ENCODE measurements around the gene PRDM16. TPM values are rescaled to one million over a fixed set of nuclear protein-coding genes. Genes with fewer than 3 reads are reported as not detected.

Gene PRDM16
- total RNA-seq, 1 experiment from 2014 or later, result 6.1 TPM

DNA sequence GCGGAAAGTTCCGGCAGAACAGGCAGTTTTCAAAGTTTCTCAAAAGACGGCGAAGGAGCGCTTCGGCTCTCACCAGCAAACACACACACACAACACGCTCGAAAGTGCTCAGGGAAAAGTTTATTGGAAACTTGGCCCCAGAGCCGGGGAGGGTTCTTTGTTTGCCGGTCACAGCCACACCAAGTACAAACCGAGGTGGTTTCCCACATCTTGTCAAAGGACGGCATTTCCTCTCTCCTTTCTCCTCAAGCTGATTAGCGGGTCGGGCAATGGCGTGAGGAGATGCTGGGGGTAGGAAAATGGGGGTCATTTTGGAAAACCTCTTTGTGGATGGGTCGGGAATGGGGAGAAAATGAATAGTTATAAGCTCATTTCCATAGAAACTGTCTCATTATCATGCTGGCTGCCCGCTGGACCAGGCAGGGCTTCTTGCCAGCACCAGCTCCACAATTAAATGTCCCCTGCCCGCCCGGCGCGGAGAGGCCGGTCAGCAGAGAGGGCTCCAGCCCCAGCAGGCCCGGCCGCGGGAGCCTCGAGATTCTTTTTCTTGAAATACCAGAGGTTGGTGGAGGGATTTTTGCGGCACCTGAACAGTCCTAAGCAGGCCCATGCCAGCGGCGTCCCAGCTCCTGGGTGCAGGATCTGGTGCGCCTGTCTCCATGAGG, 92.3 kb downstream of the PRDM16 start:
- no TSS peak for BruUV-seq (replicated peaks)
- Histone ChIP-seq H3K4me3 (replicated peaks in 1 of 2; ENCODE audit: low read depth in 1 of 2, low read length in 2 of 2) (no peak overlapping the region), H3K36me3 (ENCODE audit: control insufficient read depth in 1 of 2, insufficient read depth in 2 of 2, low read length in 2 of 2) (no peaks in the 10 kb centered on the region), H3K4me1 (ENCODE audit: control insufficient read depth in 1 of 2, insufficient read depth in 2 of 2, low read length in 2 of 2) (no peaks in the 10 kb centered on the region; a peak in 1 of 4 replicates), H3K27me3 (ENCODE audit: insufficient read depth, low read length) (no peaks in the 10 kb centered on the region), H3K27ac (ENCODE audit: low read depth, low read length) (no peak overlapping the region), H3K9ac (ENCODE audit: low read length) (no peak overlapping the region), H3K4me2 (ENCODE audit: low read length) (no peak overlapping the region), H3K79me2 (ENCODE audit: insufficient read depth, low read length) (no peaks in the 10 kb centered on the region), H2AFZ (ENCODE audit: low read depth, low read length, poor library complexity, severe bottlenecking) (no peak overlapping the region), H3K9me3 (ENCODE audit: control insufficient read depth in 1 of 2, insufficient read depth in 1 of 2, low read depth in 1 of 2, low read length in 2 of 2) (no peaks in the 10 kb centered on the region), H4K20me1 (ENCODE audit: insufficient read depth) (no peaks in the 10 kb centered on the region), H3K9me2 (ENCODE audit: insufficient read depth) (no peaks in the 10 kb centered on the region)
- intact Hi-C loops (cut with micrococcal nuclease), result no loop called here
- DNase-seq (ENCODE audit: low read depth, low spot score), result no peak
- ChIA-PET CTCF (no interaction called here), RAD21 (ENCODE audit: low non-redundant PET in 1 of 2, low total read pairs in 2 of 2, uncharacterized antibody in 2 of 2, unreplicated experiment in 2 of 2) (no interaction called here), POLR2A (no interaction called here)
- no peak for ATAC-seq
- TF ChIP-seq CEBPB (IDR thresholded peaks at IDR 0.05; ENCODE audit: low read depth), result no peak
- TF ChIP-seq SRF (IDR thresholded peaks at IDR 0.05; ENCODE audit: low read depth), result no peak
- no peak for TF ChIP-seq YY1 (IDR thresholded peaks at IDR 0.05; ENCODE audit: extremely low read depth, insufficient replicate concordance, low read depth, low read length)
- no peak for TF ChIP-seq TCF7L2 (IDR thresholded peaks at IDR 0.05; ENCODE audit: borderline replicate concordance, extremely low read depth, insufficient read depth, insufficient read length)
- TF ChIP-seq EZH2phosphoT487 (IDR thresholded peaks at IDR 0.05; ENCODE audit: borderline replicate concordance), result no peak
- TF ChIP-seq ZNF274 (IDR thresholded peaks at IDR 0.05; ENCODE audit: low read depth, low read length), result no peak
- TF ChIP-seq, protein P1, sequence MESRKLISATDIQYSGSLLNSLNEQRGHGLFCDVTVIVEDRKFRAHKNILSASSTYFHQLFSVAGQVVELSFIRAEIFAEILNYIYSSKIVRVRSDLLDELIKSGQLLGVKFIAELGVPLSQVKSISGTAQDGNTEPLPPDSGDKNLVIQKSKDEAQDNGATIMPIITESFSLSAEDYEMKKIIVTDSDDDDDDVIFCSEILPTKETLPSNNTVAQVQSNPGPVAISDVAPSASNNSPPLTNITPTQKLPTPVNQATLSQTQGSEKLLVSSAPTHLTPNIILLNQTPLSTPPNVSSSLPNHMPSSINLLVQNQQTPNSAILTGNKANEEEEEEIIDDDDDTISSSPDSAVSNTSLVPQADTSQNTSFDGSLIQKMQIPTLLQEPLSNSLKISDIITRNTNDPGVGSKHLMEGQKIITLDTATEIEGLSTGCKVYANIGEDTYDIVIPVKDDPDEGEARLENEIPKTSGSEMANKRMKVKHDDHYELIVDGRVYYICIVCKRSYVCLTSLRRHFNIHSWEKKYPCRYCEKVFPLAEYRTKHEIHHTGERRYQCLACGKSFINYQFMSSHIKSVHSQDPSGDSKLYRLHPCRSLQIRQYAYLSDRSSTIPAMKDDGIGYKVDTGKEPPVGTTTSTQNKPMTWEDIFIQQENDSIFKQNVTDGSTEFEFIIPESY (IDR thresholded peaks at IDR 0.05; ENCODE audit: extremely low read depth, insufficient replicate concordance, low read length), result no peak
- TF ChIP-seq EZH2 (IDR thresholded peaks at IDR 0.05), result no peak
- TF ChIP-seq SIN3A (IDR thresholded peaks at IDR 0.05; ENCODE audit: low read depth), result no peak
- no peak for TF ChIP-seq POLR2AphosphoS5 (IDR thresholded peaks at IDR 0.05; ENCODE audit: low read depth, low read length)
- no peak for TF ChIP-seq REST (IDR thresholded peaks at IDR 0.05; ENCODE audit: low read depth)
- TF ChIP-seq JUND (IDR thresholded peaks at IDR 0.05), result no peak
- TF ChIP-seq, protein P2, sequence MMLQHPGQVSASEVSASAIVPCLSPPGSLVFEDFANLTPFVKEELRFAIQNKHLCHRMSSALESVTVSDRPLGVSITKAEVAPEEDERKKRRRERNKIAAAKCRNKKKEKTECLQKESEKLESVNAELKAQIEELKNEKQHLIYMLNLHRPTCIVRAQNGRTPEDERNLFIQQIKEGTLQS (IDR thresholded peaks at IDR 0.05), result no peak
- no peak for TF ChIP-seq SP1 (IDR thresholded peaks at IDR 0.05; ENCODE audit: low read depth)
- TF ChIP-seq ELF1 (IDR thresholded peaks at IDR 0.05; ENCODE audit: borderline replicate concordance, low read depth), result no peak
- no peak for TF ChIP-seq ZFX (IDR thresholded peaks at IDR 0.05)
- TF ChIP-seq FOSL1 (IDR thresholded peaks at IDR 0.05; ENCODE audit: low read depth), result no peak
- TF ChIP-seq EGR1 (IDR thresholded peaks at IDR 0.05; ENCODE audit: low read depth), result no peak
- TF ChIP-seq POLR2A (IDR thresholded peaks at IDR 0.05; ENCODE audit: borderline replicate concordance, extremely low read depth, insufficient read depth, insufficient read length), result no peak
